Stimulated activated CD8-positive, alpha-beta memory T cell treated with anti-CD3 and anti-CD28 coated beads, Interleukin-4, amount 100 ng/mL, for 48 hours (primary cell): ENCODE data around the gene DELE1.
A peak's percentile ranks its signal among the peaks of the same experiment; 100 is the strongest.

Experiments used
- DNase-seq: peaks from one replicate; pipeline ENCODE4 v3.0.0-alpha.2; 2020

Gene DELE1

GRCh38 chr5:141923448-141924313 is at the start of gene DELE1:
DELE1 (plus strand) TSS chr5:141923871; CDS start chr5:141923942, 71 bp downstream.
- peak; percentile 98 for DNase-seq

GRCh38 chr5:141873933-141874261 is 49.8 kb upstream of the DELE1 start:
- DNase-seq, result no peak

GRCh38 chr5:141874262-141874964 is 49.3 kb upstream of the DELE1 start:
- no peak for DNase-seq

- no peak for DNase-seq
Measured at GRCh38 chr5:141875022-141875740, 48.5 kb upstream of the DELE1 start.

GRCh38 chr5:141875795-141876627 is 47.7 kb upstream of the DELE1 start:
- DNase-seq, result no peak

- no peak for DNase-seq
Measured at GRCh38 chr5:141876628-141877355, 46.9 kb upstream of the DELE1 start.

GRCh38 chr5:141877356-141878185 is 46.1 kb upstream of the DELE1 start:
- peak; percentile 55 for DNase-seq

GRCh38 chr5:141878186-141878710 is 45.4 kb upstream of the DELE1 start, which contains the start of gene PCDH1:
PCDH1 (minus strand) TSS chr5:141878410; CDS start chr5:141878262, 148 bp downstream.
- no peak for DNase-seq

GRCh38 chr5:141878711-141879425 is 44.8 kb upstream of the DELE1 start:
- peak; percentile 90 for DNase-seq

- no peak for DNase-seq
Measured at GRCh38 chr5:141879426-141879759, 44.3 kb upstream of the DELE1 start.

GRCh38 chr5:141879941-141880738 is 43.5 kb upstream of the DELE1 start:
- DNase-seq, result no peak

GRCh38 chr5:141880961-141881801 is 42.5 kb upstream of the DELE1 start:
- no peak for DNase-seq

GRCh38 chr5:141881886-141882285 is 41.8 kb upstream of the DELE1 start:
- DNase-seq, result no peak

GRCh38 chr5:141882594-141883183 is 41.0 kb upstream of the DELE1 start:
- DNase-seq, result no peak

- DNase-seq, result peak; percentile 47
Measured at GRCh38 chr5:141883184-141883891, 40.3 kb upstream of the DELE1 start.

- no peak for DNase-seq
Measured at GRCh38 chr5:141883892-141884318, 39.8 kb upstream of the DELE1 start.

GRCh38 chr5:141889282-141889871 is 34.3 kb upstream of the DELE1 start:
- DNase-seq, result no peak
